Mesenchymal stem cell (in vitro differentiated cells and primary cell): Measurements from ENCODE around the gene GPR161.

Experiments
- DNase-seq: peaks from one replicate; pipeline ENCODE4 v3.0.0-alpha.2; 2013
- H2AFZ ChIP-seq: one replicate; pipeline ENCODE4 v1.6.1; 2013; ENCODE audit warnings: low read depth, mild to moderate bottlenecking, control low read depth, inconsistent platforms, low read length, moderate library complexity
- H2AK5ac ChIP-seq: 2 replicates; pipeline ENCODE4 v1.6.1; 2013; ENCODE audit warnings: low read length, moderate library complexity, mild to moderate bottlenecking, inconsistent platforms; ENCODE audit not compliant: severe bottlenecking
- H2BK120ac ChIP-seq: one replicate; pipeline ENCODE4 v1.6.1; 2013; ENCODE audit warnings: low read depth, mild to moderate bottlenecking, inconsistent platforms, low read length, moderate library complexity
- H2BK12ac ChIP-seq, 2 experiments: one replicate each; pipeline ENCODE4 v1.6.1; 2013; ENCODE audit warnings: inconsistent platforms in 2 of 2, low read length in 2 of 2, mild to moderate bottlenecking in 2 of 2, moderate library complexity in 2 of 2, control low read depth in 1 of 2
- H2BK15ac ChIP-seq: one replicate; pipeline ENCODE4 v1.6.1; 2013; ENCODE audit warnings: mild to moderate bottlenecking, low read depth, inconsistent platforms; ENCODE audit not compliant: poor library complexity, severe bottlenecking
- H2BK5ac ChIP-seq: 2 replicates; pipeline ENCODE4 v1.6.1; 2013; ENCODE audit warnings: low read depth, mild to moderate bottlenecking, low read length, control low read depth, inconsistent platforms; ENCODE audit not compliant: poor library complexity, severe bottlenecking
- H3K14ac ChIP-seq, 2 experiments: one replicate each; pipeline ENCODE4 v1.6.1; 2013; ENCODE audit warnings: inconsistent platforms in 2 of 2, low read length in 2 of 2, control low read depth in 1 of 2, mild to moderate bottlenecking in 1 of 2, moderate library complexity in 1 of 2
- H3K18ac ChIP-seq, 2 experiments: one replicate each; pipeline ENCODE4 v1.6.1; 2013; ENCODE audit warnings: inconsistent platforms in 2 of 2, low read length in 2 of 2, control low read depth in 1 of 2, low read depth in 1 of 2, mild to moderate bottlenecking in 1 of 2
- H3K23ac ChIP-seq, 2 experiments: one replicate each; pipeline ENCODE4 v1.6.1; 2013; ENCODE audit warnings: inconsistent platforms in 2 of 2, low read length in 2 of 2, mild to moderate bottlenecking in 2 of 2, moderate library complexity in 2 of 2, control low read depth in 1 of 2
- H3K27ac ChIP-seq: 2 replicates; pipeline ENCODE4 v1.5.1; 2013; ENCODE audit warnings: mild to moderate bottlenecking, moderate library complexity, low read length, control low read depth, inconsistent platforms; ENCODE audit not compliant: poor library complexity, severe bottlenecking
- H3K27me3 ChIP-seq, 2 experiments: 2 replicates each; pipeline versions ENCODE4 v1.6.1 to v1.7.0; 2013; ENCODE audit warnings: low read length in 2 of 2, mild to moderate bottlenecking in 2 of 2, moderate library complexity in 2 of 2, control low read depth in 1 of 2, inconsistent platforms in 1 of 2; ENCODE audit not compliant: control insufficient read depth in 1 of 2, insufficient read depth in 1 of 2
- H3K36me3 ChIP-seq, 2 experiments: 2 replicates each; pipeline versions ENCODE4 v1.6.1 to v1.7.0; 2013; ENCODE audit warnings: low read length in 2 of 2, control low read depth in 1 of 2, inconsistent platforms in 1 of 2, low read depth in 1 of 2, mild to moderate bottlenecking in 1 of 2; ENCODE audit not compliant: insufficient read depth in 2 of 2, control insufficient read depth in 1 of 2
- H3K4ac ChIP-seq, 2 experiments: one replicate each; pipeline ENCODE4 v1.6.1; 2013; ENCODE audit warnings: inconsistent platforms in 2 of 2, low read length in 2 of 2, mild to moderate bottlenecking in 2 of 2, moderate library complexity in 2 of 2, control low read depth in 1 of 2, low read depth in 1 of 2
- H3K4me1 ChIP-seq: 2 replicates; pipeline ENCODE4 v1.6.1; 2013; ENCODE audit warnings: low read depth, low read length, control low read depth; ENCODE audit not compliant: control insufficient read depth, insufficient read depth
- H3K4me2 ChIP-seq: 2 replicates; pipeline ENCODE4 v1.6.1; 2013; ENCODE audit warnings: low read length, mild to moderate bottlenecking, inconsistent platforms; ENCODE audit not compliant: poor library complexity, severe bottlenecking
- H3K4me3 ChIP-seq, 2 experiments: 2 replicates each; pipeline versions ENCODE4 v1.5.1 to v1.7.0; 2013; ENCODE audit warnings: low read length in 2 of 2, mild to moderate bottlenecking in 2 of 2, control low read depth in 1 of 2, low read depth in 1 of 2; ENCODE audit not compliant: insufficient read depth in 1 of 2
- H3K79me1 ChIP-seq: replicated peaks from 2 replicates; pipeline ENCODE4 v1.6.1; 2013; ENCODE audit warnings: mild to moderate bottlenecking, control low read depth, low read length, inconsistent platforms; ENCODE audit not compliant: poor library complexity, severe bottlenecking
- H3K9ac ChIP-seq: 2 replicates; pipeline ENCODE4 v1.7.0; 2013; ENCODE audit warnings: mild to moderate bottlenecking, low read length, moderate library complexity
- H3K9me3 ChIP-seq: 2 replicates; pipeline ENCODE4 v1.7.0; 2013; ENCODE audit warnings: mild to moderate bottlenecking, low read length; ENCODE audit not compliant: control insufficient read depth
- H4K8ac ChIP-seq: one replicate; pipeline ENCODE4 v1.6.1; 2013; ENCODE audit warnings: inconsistent platforms, mild to moderate bottlenecking, low read length, moderate library complexity
- H4K91ac ChIP-seq: one replicate; pipeline ENCODE4 v1.6.1; 2013; ENCODE audit warnings: mild to moderate bottlenecking, low read length, inconsistent platforms
- WGBS: methylation state at CpG from one replicate; pipeline ENCODE4 v1.1.7; 2013; ENCODE audit warnings: mixed read lengths; 5-methylcytosine and 5-hydroxymethylcytosine counted together

The GPR161 gene

DNA sequence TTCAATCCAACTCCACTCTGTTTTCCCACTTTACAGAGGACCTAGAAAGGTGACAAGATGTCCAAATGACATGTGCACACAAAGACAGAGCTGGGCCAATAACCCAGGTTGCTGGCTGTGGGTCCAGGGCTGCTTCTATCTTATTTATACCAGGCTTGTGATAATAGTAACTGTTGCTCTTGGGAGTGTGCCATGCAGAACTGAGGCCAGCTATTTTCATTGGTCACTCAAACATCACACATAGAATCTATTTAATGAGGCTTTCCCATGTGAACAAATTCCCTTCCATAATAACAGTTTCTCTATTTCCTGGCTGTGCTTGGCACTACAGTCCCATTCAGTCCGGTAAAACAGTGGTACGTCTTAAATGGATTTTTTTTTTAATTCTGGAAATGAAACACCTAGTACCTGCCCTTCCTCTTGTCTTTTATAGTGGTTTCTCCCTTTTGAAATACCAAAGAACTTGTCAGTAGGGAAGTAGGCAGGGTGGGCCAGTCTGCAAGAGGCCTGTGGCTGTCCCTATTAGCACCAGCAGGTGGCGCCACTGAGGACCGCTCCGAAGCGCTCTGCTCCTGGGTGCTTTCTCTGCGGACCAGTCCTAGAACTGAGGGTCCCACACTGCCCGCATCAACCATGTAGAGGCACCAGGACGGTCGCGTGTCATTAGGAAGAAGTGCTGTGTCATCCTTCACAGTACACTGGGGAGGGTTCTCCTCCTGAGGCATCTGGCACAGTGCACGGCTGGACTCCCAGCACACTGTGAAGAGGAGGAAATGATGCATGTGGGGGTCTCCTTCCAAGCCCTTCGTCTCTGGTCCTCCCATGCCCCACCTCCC, 52.1 kb downstream of the GPR161 start:
- no peak overlapping the region for H2BK5ac ChIP-seq
- H2AK5ac ChIP-seq, result no peak overlapping the region
- no peak overlapping the region for H2BK120ac ChIP-seq
- H3K27me3 ChIP-seq, result no peaks in the 10 kb centered on the region
- peaks cover 8% of the 10 kb centered on the region for H3K79me1 ChIP-seq
- no peak overlapping the region for H3K23ac ChIP-seq
- H2BK15ac ChIP-seq, result no peak overlapping the region
- H3K9me3 ChIP-seq, result no peaks in the 10 kb centered on the region
- peak overlapping the region in 1 of 2 experiments; percentile 15 for H2BK12ac ChIP-seq
- peak overlapping the region; percentile 28 for H4K91ac ChIP-seq
- WGBS, result 56% methylated on average over 8 of the region's 13 CpGs
- no peak overlapping the region for H3K27ac ChIP-seq
- H3K9ac ChIP-seq, result peak overlapping the region; percentile 48
- peak overlapping the region; percentile 62 for H4K8ac ChIP-seq
- DNase-seq, result peak; percentile 27
- H3K4ac ChIP-seq, result no peak overlapping the region
- no peak overlapping the region for H3K14ac ChIP-seq
- H3K4me1 ChIP-seq, result peaks cover 19% of the 10 kb centered on the region
- no peak overlapping the region for H2AFZ ChIP-seq
- H3K18ac ChIP-seq, result peak overlapping the region; percentile 11 to 29
- H3K4me2 ChIP-seq, result no peak overlapping the region
- H3K36me3 ChIP-seq, result peaks cover 18 to 45% of the 10 kb centered on the region in 2 experiments
- no peak overlapping the region for H3K4me3 ChIP-seq

GRCh38 chr1:168083456-168084325, 53.0 kb downstream of the GPR161 start:
- H3K4me2 ChIP-seq, result no peak overlapping the region
- no peaks in the 10 kb centered on the region for H3K27me3 ChIP-seq
- H2BK5ac ChIP-seq, result no peak overlapping the region
- H3K4me3 ChIP-seq, result no peak overlapping the region
- H2AFZ ChIP-seq, result no peak overlapping the region
- H3K79me1 ChIP-seq, result peaks cover 8% of the 10 kb centered on the region
- H3K4me1 ChIP-seq, result peaks cover 19% of the 10 kb centered on the region
- no peak overlapping the region for H2BK12ac ChIP-seq
- no peak for DNase-seq
- no peak overlapping the region for H3K18ac ChIP-seq
- no peak overlapping the region for H3K14ac ChIP-seq
- no peak overlapping the region for H3K9ac ChIP-seq
- H4K91ac ChIP-seq, result no peak overlapping the region
- no peak overlapping the region for H2BK120ac ChIP-seq
- H3K4ac ChIP-seq, result no peak overlapping the region
- H3K36me3 ChIP-seq, result peaks cover 21 to 42% of the 10 kb centered on the region in 2 experiments
- H3K27ac ChIP-seq, result no peak overlapping the region
- WGBS, result 97% methylated on average over 7 of the region's 7 CpGs
- no peak overlapping the region for H3K23ac ChIP-seq
- H2AK5ac ChIP-seq, result peak overlapping the region; percentile 21
- no peaks in the 10 kb centered on the region for H3K9me3 ChIP-seq
- no peak overlapping the region for H4K8ac ChIP-seq
- no peak overlapping the region for H2BK15ac ChIP-seq

DNA sequence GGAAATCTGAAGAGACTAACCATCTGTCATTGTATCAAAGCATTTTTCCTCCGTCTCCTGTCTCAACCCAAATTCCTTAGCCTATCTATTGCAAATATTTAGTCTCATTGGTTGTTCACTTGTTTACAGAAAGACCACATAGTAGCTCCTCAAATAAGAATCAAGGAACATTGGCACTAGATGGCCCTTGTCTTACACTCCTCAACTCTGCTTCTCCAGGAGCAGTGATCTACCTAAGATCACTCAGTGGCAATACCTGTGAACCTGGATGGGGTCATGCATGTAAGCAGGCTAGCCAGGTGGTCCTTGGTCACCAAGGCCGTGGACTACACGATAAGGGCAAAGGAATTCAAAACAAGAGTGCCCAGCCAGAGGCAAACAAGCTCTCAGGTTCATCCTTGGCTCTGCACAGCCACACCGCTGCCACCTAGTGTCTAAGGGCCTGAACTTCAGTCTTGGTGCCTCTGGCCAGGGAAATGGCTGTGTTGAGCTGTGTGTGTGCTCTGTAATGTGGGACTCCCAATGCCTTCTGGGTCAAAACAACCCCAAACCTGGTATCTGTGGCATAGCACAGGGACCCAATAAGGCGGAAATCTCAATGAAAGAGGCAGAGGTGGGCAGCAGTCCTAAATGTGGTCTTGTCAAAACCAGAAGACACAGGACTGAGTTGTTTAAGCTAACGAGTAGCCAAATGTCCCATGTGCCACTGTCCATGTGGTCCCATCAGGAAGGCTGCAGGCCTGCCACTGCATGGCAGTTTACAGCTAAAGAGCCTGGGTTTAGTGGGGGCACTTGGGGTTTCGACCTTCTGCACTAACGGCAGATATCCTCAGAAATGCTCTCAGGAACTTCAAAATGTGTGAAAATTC, 54.5 kb downstream of the GPR161 start:
- Histone ChIP-seq H3K9ac (peak overlapping the region; percentile 85), H4K8ac (no peak overlapping the region), H2BK12ac (no peak overlapping the region), H2AFZ (no peak overlapping the region), H2AK5ac (peak overlapping the region; percentile 58), H3K27ac (no peak overlapping the region), H3K4ac (no peak overlapping the region), H3K14ac (no peak overlapping the region), H4K91ac (no peak overlapping the region), H3K4me2 (no peak overlapping the region), H3K36me3 (peaks cover 28 to 36% of the 10 kb centered on the region in 2 experiments), H3K23ac (peak overlapping the region in 1 of 2 experiments; percentile 29), H3K27me3 (no peaks in the 10 kb centered on the region), H3K4me3 (no peak overlapping the region), H2BK15ac (no peak overlapping the region), H3K18ac (peak overlapping the region in 1 of 2 experiments; percentile 55), H3K79me1 (peaks cover 8% of the 10 kb centered on the region), H3K9me3 (no peaks in the 10 kb centered on the region), H2BK5ac (no peak overlapping the region), H3K4me1 (peaks cover 17% of the 10 kb centered on the region), H2BK120ac (no peak overlapping the region)
- WGBS, result 44% methylated on average over 7 of the region's 8 CpGs
- peak; percentile 73 for DNase-seq
